IMR-90 (cell line): ENCODE results near the gene TAF3.

ENCODE experiments used
- BHLHE40 ChIP-seq: fragments of 150-350 bp; IDR thresholded peaks from 2 replicates; pipeline ENCODE4 v1.6.1; 2016; ENCODE audit warnings: mild to moderate bottlenecking, low read depth, low read length
- CEBPB ChIP-seq: IDR thresholded peaks from 2 replicates; pipeline ENCODE4 v1.6.1; 2012; ENCODE audit warnings: low read depth, low read length, improper control_type of control experiment
- CHD1 ChIP-seq: IDR thresholded peaks from 2 replicates; pipeline ENCODE4 v1.6.1; 2012; ENCODE audit warnings: low read depth, low read length, improper control_type of control experiment
- CTCF ChIP-seq: conservative IDR thresholded peaks from 2 replicates; pipeline ENCODE4 v1.5.1; 2012; ENCODE audit warnings: mild to moderate bottlenecking, low read depth, low read length, improper control_type of control experiment
- FOS ChIP-seq: fragments of 150-350 bp; IDR thresholded peaks from 2 replicates; pipeline ENCODE4 v1.6.1; 2016; ENCODE audit warnings: low read depth, low read length
- MAFK ChIP-seq: IDR thresholded peaks from 2 replicates; pipeline ENCODE4 v1.6.1; 2012; ENCODE audit warnings: low read depth, low read length, improper control_type of control experiment
- MAZ ChIP-seq: IDR thresholded peaks from 2 replicates; pipeline ENCODE4 v1.6.1; 2012; ENCODE audit warnings: low read depth, mild to moderate bottlenecking, low read length, improper control_type of control experiment, moderate library complexity, borderline replicate concordance
- NFE2L2 ChIP-seq: fragments of 150-350 bp; IDR thresholded peaks from 2 replicates; pipeline ENCODE4 v1.6.1; 2016; ENCODE audit warnings: low read depth, mild to moderate bottlenecking, low read length
- POLR2A ChIP-seq: IDR thresholded peaks from 2 replicates; pipeline ENCODE4 v1.6.1; 2012; ENCODE audit warnings: mild to moderate bottlenecking, low read depth, low read length
- RAD21 ChIP-seq: IDR thresholded peaks from 2 replicates; pipeline ENCODE4 v1.6.1; 2012; ENCODE audit warnings: low read length, improper control_type of control experiment
- RFX5 ChIP-seq: IDR thresholded peaks from 2 replicates; pipeline ENCODE4 v1.8.0; 2012; ENCODE audit warnings: low read depth, mild to moderate bottlenecking, low read length, moderate library complexity
- USF2 ChIP-seq: fragments of 150-350 bp; IDR thresholded peaks from 2 replicates; pipeline ENCODE4 v1.6.1; 2017; ENCODE audit warnings: mild to moderate bottlenecking, antibody characterized with exemption, low read length, low read depth

- TF ChIP-seq CHD1 (no peak), MAZ (no peak), CTCF (no peak), CEBPB (no peak), RAD21 (no peak), MAFK (no peak), POLR2A (no peak), BHLHE40 (no peak), USF2 (no peak), FOS (no peak), RFX5 (no peak), NFE2L2 (no peak)
Measured at GRCh38 chr10:7810443-7810842, 7.9 kb upstream of the TAF3 start.
